HTERT RPE-1 (cell line): ENCODE results near the gene GNAS.
"Not testable (repeated sequence)": the region's sequence is repeated elsewhere in the genome, so short reads cannot be mapped to it uniquely, and the experiment has no call there.

ENCODE experiments used
- in situ Hi-C: fragments of 300-500 bp; cut with MboI; formaldehyde crosslinking; loops from 4 replicates; pipeline ENCODE4 v1.14.3; 2020; ENCODE audit warnings: low sequenced_read_pairs

Gene GNAS

DNA sequence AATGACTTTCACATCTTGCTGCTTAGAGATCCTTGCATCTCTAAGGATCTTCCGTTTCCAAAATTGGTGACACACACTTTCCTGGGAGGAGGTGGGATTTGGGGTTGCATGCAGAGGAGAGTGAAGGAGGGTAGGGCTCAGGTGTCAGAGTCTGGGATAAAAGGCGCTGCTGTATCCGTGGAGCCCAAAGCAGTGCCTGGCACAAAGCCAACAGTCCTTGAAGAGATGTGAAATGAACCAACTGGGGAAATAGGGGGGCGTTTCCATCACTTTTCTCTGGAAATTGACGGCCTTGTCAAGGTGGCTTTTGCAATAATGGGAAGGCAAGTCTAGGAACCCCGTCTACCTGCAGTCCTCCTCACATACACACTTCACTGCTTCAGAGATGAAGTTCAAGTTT, 69.0 kb downstream of the GNAS start:
- in situ Hi-C loops: no loop called here

DNA sequence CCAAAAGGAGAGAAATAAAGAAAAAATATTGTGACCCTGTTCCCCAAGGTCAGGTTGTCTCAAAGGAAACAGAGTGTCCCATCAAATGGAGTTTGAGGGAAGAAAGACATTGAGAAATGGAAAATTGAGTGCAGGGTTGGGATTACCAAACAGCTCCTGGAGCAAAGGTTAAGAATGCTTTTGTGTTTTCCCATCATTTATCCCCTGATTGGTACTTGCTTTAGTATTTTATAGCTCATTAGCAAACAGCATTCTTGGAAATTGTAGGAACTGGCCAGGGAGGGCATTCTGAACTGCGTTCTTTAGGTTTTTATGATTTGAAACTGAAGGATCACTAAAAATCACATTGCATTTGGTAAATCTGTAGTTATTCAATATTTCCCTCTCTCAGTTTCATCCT, 69.5 kb downstream of the GNAS start:
- in situ Hi-C loops: no loop called here

DNA sequence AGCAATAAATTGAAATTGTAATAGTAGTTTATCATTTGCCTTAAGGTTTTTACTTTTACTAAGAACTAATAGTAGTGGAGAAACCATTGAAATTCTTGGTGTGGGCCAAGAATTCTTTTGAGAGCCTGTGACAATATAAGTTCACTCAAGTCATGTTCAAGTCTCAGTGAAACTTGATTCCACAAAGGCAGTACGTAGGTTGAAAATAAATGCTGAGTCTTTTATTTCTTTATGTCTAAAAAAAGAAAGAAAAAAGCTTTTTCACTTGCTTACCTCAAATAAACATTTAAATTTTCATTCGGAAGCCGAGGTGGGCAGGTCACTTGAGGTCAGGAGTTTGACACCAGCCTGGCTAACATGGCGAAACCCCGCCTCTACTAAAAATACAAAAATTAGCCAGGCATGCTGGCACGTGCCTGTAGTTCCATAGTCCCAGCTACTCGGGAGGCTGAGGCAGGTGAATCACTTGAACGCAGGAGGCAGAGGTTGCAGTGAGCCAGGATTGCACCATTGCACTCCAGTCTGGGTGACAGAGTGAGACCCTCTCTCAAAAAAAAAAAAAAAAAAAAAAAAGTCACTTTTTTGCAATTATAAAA, 70.7 kb downstream of the GNAS start:
- in situ Hi-C loops: no loop called here

DNA sequence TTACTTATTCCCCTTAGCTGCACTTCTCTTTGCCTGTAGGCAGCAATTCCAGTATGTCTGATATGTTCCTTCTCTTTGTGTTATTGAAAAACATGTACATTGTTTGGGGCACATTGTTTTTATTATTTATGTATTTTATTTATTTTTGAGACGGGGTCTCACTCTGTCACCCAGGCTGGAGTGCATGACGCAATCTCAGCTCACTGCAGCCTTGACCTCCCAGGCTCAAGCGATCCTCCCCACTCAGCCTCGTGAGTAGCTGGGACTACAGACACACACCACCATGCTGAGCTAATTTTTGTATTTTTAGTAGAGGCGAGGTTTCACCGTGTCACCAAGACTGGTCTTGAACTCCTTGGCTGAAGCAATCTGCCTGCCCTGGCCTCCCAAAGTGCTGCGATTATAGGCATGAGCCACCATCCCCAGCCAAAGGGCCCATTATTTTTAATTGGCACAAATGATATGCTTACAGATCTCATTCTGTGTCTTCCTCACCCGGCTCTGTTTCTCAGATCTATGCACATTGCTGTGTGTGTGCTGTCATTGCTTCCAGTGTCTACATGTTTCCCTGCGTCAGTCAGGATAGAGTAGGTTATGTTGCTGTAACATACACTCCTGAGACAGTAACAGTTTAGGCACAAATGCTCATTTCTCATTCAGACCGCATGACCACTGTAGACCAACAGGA, 74.4 kb downstream of the GNAS start:
- in situ Hi-C loops: no loop called here

GRCh38 chr20:58927490-58928061, 75.1 kb downstream of the GNAS start:
- in situ Hi-C loops: no loop called here

- in situ Hi-C loops: no loop called here
Measured at GRCh38 chr20:58930496-58930895, 78.0 kb downstream of the GNAS start.

DNA sequence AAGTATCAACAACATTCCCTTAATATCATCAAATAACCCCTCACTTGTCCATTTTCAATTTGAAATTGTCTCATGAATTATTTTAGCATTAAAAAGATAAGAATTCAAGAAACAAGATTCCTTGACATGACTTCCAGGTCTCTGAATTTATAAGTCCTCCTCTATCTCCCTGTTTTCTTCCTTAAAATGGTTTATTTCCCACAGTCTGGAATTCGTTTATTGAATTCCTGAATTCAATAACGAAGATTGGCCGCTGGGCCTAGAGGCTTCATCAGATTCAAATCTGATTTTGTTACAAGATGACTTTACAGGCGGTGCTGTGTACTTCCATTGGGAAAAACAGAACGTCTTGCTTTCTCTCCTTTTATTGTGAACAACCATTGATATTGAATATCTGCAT, 79.7 kb downstream of the GNAS start:
- in situ Hi-C loops: no loop called here

- in situ Hi-C loops: no loop called here
Measured at GRCh38 chr20:58938078-58938477, 85.6 kb downstream of the GNAS start.

DNA sequence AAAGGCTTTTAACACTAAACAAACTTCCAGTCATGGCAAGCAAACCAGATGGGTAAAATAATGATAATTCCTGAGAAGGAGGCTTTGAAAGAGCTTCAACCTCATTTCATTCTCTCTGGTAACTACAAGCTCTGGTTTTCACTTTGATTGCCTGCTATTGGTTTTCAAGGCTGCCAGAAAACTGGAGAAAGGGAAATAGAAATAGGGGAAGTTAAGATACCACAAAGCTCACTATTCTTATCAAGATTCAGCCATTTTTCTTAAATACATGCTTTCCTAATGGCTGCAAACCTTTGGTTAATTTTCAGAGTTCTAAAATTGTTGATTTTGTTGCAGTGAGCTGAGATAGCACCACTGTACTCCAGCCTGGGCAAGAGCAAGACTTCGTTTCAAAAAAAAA, 86.0 kb downstream of the GNAS start:
- in situ Hi-C loops: no loop called here

DNA sequence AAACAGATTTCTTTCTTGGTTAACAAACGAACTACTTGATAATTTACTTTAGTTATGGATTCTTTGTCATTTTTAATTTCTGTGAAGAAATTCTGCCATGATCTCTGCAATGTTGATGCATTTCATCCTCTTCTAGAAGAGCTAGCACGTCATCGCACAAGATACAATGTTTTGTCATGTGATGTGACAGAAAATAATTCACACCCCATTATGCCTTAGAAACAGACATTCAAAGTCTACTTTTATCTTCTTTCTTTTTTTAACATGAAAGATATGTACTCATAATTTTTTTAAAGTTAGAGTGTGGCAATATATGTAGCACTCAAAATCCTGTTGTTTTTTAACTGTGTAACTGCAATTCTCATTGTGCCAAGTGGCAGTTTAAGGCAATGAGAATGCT, 89.0 kb downstream of the GNAS start:
- in situ Hi-C loops: no loop called here

- in situ Hi-C loops: no loop called here
Measured at GRCh38 chr20:58942549-58942948, 90.0 kb downstream of the GNAS start.

DNA sequence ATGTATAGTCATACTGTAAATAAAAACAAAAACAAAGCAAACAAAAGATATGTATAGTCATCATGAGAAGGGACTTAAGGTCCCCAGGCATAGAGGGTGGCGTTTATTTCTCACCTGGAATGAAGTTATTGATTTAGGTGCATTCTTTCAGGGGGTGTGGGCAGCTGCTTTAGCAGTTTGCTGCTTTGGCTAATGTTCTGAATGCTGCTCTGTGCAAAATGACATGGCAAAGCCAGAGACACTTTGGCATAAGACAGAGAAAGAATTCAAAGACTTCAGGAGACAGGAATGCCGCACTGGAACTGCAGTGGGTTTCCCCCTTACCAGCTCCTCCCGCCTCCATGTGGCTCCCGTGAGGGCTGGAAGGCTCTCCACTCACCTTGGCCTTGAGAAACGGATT, 92.1 kb downstream of the GNAS start:
- in situ Hi-C loops: no loop called here

- in situ Hi-C loops: no loop called here
Measured at GRCh38 chr20:58945965-58946631, 93.6 kb downstream of the GNAS start.

DNA sequence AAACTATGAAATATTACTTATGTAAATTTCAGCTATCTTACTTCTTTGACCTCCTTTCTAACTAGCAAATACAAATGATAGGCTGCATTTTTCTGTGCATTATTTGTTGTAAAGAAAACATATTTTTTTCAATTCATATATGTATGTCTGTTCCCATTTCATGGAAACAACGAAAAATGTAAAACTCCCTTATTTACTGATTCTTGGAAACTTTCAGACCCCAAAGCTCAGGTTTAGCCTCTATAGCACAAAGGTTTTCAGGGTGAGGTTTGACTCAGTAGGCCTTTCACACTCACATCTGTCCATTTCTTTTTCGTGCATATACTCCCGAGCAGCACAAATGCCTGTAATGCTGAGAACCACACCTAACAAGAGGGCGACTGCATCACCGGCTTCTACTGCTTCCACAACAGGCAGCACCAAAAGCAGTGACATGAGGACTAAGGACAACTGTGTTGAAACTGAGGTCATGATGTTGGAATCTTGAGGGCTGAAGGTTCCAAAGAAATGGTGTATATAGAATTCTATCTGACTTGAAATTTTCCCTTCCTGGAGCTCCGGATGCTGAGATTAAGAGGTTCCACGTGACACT, 95.4 kb downstream of the GNAS start:
- in situ Hi-C loops: not testable (repeated sequence)

GRCh38 chr20:58950603-58951002, 98.1 kb downstream of the GNAS start:
- in situ Hi-C loops: no loop called here

DNA sequence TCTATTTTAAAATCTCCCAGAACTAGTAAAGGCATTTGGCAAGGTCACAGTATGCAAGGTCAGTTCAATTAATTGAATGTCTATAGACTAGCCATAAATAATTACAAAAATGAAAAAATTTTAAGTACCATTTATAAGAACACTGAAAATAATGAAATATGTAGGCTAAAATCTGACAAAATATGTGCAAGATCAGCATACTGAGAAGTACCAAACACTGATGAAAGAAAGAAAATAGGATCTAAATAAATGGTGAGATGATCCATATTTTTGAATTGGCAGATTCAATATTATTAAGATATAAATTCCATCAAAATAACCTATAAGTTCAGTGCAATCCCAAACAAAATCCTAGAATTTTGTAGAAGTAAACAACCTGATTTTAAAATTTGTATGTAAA, 100.5 kb downstream of the GNAS start:
- in situ Hi-C loops: no loop called here

DNA sequence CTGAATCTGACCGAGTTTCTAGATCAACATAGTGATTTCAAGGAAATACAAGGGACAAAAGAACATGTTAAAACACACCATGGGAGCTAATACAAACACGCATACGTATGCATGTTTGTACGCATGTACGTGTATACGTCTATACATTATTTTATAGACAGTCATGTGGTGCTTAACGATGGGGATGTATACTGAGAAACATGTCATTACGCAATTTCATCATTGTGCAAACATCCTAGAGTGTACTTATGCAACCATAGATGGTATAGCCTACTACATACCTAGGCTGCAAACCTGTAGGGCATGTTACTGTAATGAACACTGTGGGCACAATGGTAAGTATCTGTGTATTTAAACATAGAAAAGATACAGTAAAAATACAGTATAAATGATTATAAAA, 103.6 kb downstream of the GNAS start:
- in situ Hi-C loops: no loop called here

- in situ Hi-C loops: no loop called here
Measured at GRCh38 chr20:58959652-58960051, 107.1 kb downstream of the GNAS start.
